MCF 10A (cell line): ENCODE measurements around the gene MOSPD3. TPM values are rescaled to one million over a fixed set of nuclear protein-coding genes. Genes with fewer than 3 reads are reported as not detected.

ENCODE experiments used
- BruUV-seq: library from RNA; stranded (reverse); fragments of 400-500 nt; replicated peaks from 2 replicates; lab custom pipeline; 2021; lab: Mats Ljungman, UMichigan
- CTCF ChIA-PET: fragments of 300-600 bp; sonication (Branson Sonifier 250); formaldehyde crosslinking; extraction: SDS; loops from one replicate; lab custom pipeline; 2021; ENCODE audit warnings: antibody characterized with exemption, inconsistent platforms; lab: Yijun Ruan, JAX
- POLR2A ChIA-PET: fragments of 300-600, 350-650 bp; sonication (Branson Sonifier 250); formaldehyde crosslinking; extraction: SDS; loops from one replicate; lab custom pipeline; 2020; ENCODE audit warnings: antibody characterized with exemption, inconsistent platforms; lab: Yijun Ruan, JAX
- DNase-seq: peaks from one replicate; pipeline ENCODE4 v3.0.0-alpha.2; 2018; ENCODE audit not compliant: unreplicated experiment
- H3K27ac Mint-ChIP-seq: one replicate; pipeline ENCODE4 v1.8.0; 2022; ENCODE audit warnings: mild to moderate bottlenecking, low read depth, mixed read lengths; ENCODE audit not compliant: unreplicated experiment
- H3K27me3 Mint-ChIP-seq: one replicate; pipeline ENCODE4 v1.8.0; 2022; ENCODE audit warnings: mixed read lengths; ENCODE audit not compliant: insufficient read depth, unreplicated experiment
- H3K36me3 Mint-ChIP-seq: one replicate; pipeline ENCODE4 v1.8.0; 2022; ENCODE audit warnings: mild to moderate bottlenecking, moderate library complexity, mixed read lengths; ENCODE audit not compliant: insufficient read depth, unreplicated experiment
- H3K4me1 Mint-ChIP-seq: one replicate; pipeline ENCODE4 v1.8.0; 2022; ENCODE audit warnings: mixed read lengths; ENCODE audit not compliant: insufficient read depth, unreplicated experiment
- H3K4me3 Mint-ChIP-seq: one replicate; pipeline ENCODE4 v1.8.0; 2022; ENCODE audit warnings: mild to moderate bottlenecking, moderate library complexity, mixed read lengths; ENCODE audit not compliant: unreplicated experiment
- H3K9me3 Mint-ChIP-seq: one replicate; pipeline ENCODE4 v1.8.0; 2022; ENCODE audit warnings: mixed read lengths; ENCODE audit not compliant: unreplicated experiment
- intact Hi-C: fragments of 100-400 bp; cut with micrococcal nuclease; formaldehyde crosslinking; loops from 2 replicates; pipeline ENCODE4 v1.14.1; 2022
- total RNA-seq: library from RNA; stranded (reverse); gene quantifications from 2 replicates; pipeline ENCODE4 v1.2.3, GENCODE V29; 2022
- TF ChIP-seq, protein P1 (sequence below): fragments of 200-600 bp; IDR thresholded peaks from one replicate; pipeline ENCODE4 v1.8.0; 2022; ENCODE audit warnings: antibody characterized with exemption, mild to moderate bottlenecking; ENCODE audit not compliant: unreplicated experiment

The MOSPD3 gene
- total RNA-seq, 1 experiment from 2014 or later = 7.4 TPM

DNA sequence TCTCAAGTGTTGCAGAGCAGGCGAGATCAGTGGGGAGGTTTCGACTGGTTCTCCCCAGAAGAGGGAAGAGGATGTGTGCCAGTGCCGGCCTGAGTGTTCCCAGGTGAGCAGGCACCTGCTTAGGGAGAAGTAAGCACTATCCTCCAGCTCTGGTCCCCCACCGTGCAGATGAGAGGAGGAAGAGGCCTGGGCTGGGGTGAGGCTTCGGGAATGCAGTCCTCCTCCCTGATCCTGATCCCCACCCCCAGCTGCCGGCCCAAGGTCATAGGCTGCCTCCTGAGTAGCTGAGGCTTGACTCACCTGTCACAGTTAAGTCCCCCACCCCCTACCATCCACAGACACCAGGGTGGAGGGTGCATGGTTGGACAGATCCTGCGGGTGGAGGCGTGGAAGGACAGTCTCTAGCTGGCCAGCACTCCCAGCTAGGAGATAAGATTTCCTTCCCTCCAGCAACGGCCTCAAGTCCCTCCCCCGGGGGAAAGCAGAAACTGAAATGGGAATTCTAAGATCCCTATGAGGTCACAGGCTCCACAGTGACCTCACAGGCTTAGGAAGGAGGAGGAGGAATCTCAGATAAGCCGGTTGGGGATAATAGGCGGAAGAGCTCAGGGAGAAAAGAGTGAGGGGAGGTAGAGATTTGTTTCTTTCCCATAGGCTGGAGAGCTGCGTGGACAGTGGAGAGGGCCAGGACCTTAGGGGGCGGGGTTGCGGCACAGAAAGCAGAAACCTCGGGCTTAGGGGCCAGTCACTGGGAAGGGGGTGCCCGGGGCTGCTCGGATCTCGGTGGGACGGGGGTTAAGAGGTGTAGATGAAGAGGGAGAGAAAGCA lies 27.4 kb upstream of the MOSPD3 start:
- Mint-ChIP-seq H3K27ac (peak overlapping the region; percentile 90), H3K4me3 (peak overlapping the region; percentile 92), H3K4me1 (peaks cover 13% of the 10 kb centered on the region), H3K9me3 (no peaks in the 10 kb centered on the region), H3K27me3 (no peaks in the 10 kb centered on the region), H3K36me3 (peaks cover 16% of the 10 kb centered on the region)
- TF ChIP-seq, protein P1, sequence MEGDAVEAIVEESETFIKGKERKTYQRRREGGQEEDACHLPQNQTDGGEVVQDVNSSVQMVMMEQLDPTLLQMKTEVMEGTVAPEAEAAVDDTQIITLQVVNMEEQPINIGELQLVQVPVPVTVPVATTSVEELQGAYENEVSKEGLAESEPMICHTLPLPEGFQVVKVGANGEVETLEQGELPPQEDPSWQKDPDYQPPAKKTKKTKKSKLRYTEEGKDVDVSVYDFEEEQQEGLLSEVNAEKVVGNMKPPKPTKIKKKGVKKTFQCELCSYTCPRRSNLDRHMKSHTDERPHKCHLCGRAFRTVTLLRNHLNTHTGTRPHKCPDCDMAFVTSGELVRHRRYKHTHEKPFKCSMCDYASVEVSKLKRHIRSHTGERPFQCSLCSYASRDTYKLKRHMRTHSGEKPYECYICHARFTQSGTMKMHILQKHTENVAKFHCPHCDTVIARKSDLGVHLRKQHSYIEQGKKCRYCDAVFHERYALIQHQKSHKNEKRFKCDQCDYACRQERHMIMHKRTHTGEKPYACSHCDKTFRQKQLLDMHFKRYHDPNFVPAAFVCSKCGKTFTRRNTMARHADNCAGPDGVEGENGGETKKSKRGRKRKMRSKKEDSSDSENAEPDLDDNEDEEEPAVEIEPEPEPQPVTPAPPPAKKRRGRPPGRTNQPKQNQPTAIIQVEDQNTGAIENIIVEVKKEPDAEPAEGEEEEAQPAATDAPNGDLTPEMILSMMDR = no peak
- POLR2A ChIA-PET = interaction anchor here (0.6 to 4.8 kb wide), 33 partner anchors 9 to 633 kb away, joined by 3 to 49 read pairs (median 5); partner anchors contain the start of genes AGFG2, EPHB4, GIGYF1 and GNB2
- CTCF ChIA-PET = interaction anchor here (0.6 to 3.0 kb wide), 16 partner anchors 19 to 195 kb away, joined by 3 to 11 read pairs (median 4); no protein-coding TSS in a partner anchor
- intact Hi-C loops = no loop called here
- BruUV-seq = TSS peak; percentile 45
- DNase-seq = peak; percentile 30

DNA sequence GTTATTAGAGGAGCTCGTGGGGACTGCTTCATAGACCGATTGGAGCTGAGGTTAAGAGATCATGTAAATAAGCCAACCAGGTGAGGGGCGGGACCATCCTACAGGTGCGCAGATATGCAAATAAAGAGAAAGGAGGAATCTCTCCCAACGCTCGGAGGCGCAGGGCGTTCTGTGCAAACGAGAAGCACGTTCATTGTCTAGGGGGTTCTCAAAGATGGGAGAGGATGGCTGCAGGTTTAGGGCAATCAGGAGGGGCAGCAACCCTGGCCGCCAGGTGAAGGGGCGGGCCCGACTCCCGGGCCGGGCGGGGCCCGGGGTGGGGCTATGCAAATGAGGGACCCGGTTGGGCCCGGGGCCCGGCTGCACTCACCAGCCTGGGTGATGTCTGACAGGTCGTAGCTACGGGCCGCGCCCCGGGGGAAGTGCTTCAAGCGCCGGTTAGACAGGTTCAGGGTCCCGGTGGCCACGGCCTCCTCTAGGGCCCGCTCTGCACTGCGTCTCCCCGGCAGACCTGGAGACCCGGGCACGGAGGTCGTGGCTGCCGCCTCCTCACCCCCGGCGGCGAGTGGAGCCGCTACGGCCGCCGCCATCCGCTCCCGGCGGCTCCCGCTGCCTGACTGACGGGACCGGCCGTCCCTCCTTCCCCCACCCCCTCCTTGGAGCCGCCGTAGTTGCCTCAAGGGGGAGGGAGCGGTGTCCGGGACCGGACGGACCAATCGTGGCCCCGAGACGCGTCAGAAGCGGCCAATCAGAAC lies 26.7 kb upstream of the MOSPD3 start, which contains the start of gene LRCH4:
TSS of gene LRCH4 (minus strand) at position 619 of the 755 bp plus-strand sequence. CDS start at position 590, 29 bp downstream.
- Mint-ChIP-seq H3K27ac (peak within 1 kb of the TSS; percentile 90), H3K36me3 (peaks cover 16% of the 10 kb centered on the region), H3K4me1 (peaks cover 13% of the 10 kb centered on the region), H3K9me3 (no peaks in the 10 kb centered on the region), H3K27me3 (no peaks in the 10 kb centered on the region), H3K4me3 (peak within 1 kb of the TSS; percentile 92)
- TF ChIP-seq, protein P1 = no peak
- intact Hi-C loops = no loop called here
- DNase-seq = peak; percentile 54
- ChIA-PET CTCF (interaction anchor here (0.6 to 3.0 kb wide), 25 partner anchors 17 to 242 kb away, joined by 3 to 12 read pairs (median 4); partner anchors contain the start of genes MOSPD3 and POP7), POLR2A (interaction anchor here (0.5 to 4.8 kb wide), 68 partner anchors 8 to 1427 kb away, joined by 3 to 49 read pairs (median 4); partner anchors contain the start of genes AGFG2, EPHB4, GIGYF1 and GNB2)
- no TSS peak for BruUV-seq

DNA sequence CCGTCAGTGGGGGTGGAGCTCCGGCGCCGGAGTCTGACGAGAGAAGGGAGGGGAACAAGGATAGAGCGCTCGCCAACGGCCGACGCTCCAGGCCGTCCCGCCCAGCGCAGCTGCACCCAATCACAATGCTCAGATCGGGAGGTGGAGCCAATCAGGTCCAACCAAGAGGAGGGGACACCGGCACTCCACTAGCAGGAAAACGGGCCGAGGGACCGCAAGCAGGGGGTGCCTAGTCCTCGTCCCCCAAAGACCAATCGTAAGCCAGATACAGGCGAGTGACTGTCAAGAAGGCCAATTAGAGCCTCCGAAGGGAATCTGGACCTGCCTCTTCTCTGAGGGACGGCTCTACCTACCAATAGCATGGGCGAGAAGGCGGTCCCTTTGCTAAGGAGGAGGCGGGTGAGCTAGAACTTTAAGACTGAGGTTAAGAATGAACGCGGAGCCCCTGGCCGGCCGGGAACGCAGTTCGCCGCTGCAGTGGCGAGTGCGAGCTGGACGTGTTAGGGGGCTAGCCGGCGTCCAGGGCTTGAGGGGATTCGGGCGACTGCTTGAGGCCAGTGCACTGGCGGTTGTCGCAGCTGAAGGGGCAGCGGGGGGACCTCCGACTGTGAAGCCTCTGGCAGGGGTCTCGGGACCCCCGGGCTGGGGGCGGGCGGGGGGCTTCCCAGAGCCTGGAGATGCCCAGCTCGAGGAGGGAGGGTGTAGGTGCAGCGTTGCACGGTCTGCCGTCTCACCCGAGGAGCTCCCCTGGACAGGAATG lies 25.9 kb upstream of the MOSPD3 start, which contains the start of gene FBXO24:
TSS of gene FBXO24 (plus strand) at position 63 of the 760 bp plus-strand sequence. CDS start at position 361, 298 bp downstream.
- peak; percentile 100 for DNase-seq
- TF ChIP-seq, protein P1 = no peak
- intact Hi-C loops = no loop called here

More for the DNA sequence above, 25.9 kb upstream of the MOSPD3 start, which contains the start of gene FBXO24:
- H3K9me3 Mint-ChIP-seq = no peaks in the 10 kb centered on the region
- H3K36me3 Mint-ChIP-seq = peaks cover 12% of the 10 kb centered on the region
- H3K4me3 Mint-ChIP-seq = peak within 1 kb of the TSS; percentile 92
- CTCF ChIA-PET = interaction anchor here (0.6 to 3.0 kb wide), 15 partner anchors 12 to 242 kb away, joined by 3 to 12 read pairs (median 4); partner anchors contain the start of genes MOSPD3 and POP7
- no TSS peak for BruUV-seq
- POLR2A ChIA-PET = interaction anchor here (0.5 to 4.8 kb wide), 58 partner anchors 9 to 1427 kb away, joined by 3 to 49 read pairs (median 4); partner anchors contain the start of genes AGFG2, GIGYF1, GNB2 and MEPCE
- peak within 1 kb of the TSS; percentile 90 for H3K27ac Mint-ChIP-seq
- H3K4me1 Mint-ChIP-seq = peaks cover 13% of the 10 kb centered on the region
- H3K27me3 Mint-ChIP-seq = no peaks in the 10 kb centered on the region
